Measurements from ENCODE around the gene DGKG. TPM values are rescaled to one million over a fixed set of nuclear protein-coding genes. Genes with fewer than 3 reads are reported as not detected.

DGKG gene
- total RNA-seq, 1 donor from 2014 or later = 0.15 TPM

DNA sequence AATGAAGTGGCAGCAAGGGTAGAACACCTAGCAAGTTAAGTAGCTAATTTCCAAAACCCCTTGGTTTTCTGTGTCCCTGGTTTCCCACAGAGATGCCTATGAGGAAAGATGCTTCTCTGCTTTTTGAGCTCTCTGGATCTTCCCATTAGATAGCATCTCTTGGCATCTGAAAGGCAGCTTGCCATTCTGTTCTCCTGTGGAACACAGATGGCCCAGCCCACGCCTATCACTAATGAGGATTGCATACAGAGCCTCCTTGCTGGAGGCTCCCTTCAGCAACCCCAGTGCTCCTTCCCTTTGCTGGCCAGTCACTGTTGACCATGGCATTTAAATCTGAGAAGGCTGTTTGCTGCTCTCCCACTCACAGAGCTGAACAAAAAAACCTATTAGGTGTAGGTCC, 218.8 kb downstream of the DGKG start:
- DNase-seq (ENCODE audit: low read depth) = no peak

DNA sequence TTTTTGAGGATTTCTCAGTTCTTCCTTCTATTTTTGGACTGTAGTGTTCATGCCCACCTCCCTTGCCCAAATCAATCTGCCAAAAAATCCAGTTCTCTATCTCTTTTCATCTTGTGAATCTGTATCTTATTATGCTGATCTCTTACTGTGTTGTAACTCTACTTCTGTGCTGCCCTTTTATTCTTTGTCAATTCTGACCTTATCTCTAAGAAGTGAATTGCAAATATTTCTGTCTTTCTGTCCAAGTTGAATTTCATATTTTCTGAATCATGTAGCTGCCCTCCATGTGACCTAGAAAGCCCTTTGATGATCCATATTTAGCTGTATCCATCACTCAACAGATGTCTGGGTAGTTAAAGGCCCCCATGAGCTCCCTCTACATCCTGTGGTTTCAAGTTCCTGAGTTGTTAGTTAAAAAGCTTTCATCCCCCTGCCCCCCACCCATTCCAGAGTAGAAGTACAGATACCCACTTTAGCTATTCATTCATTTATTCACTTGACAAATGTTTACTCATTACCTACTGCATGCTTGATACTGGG, 219.6 kb downstream of the DGKG start:
- DNase-seq (ENCODE audit: low read depth) = no peak

DNA sequence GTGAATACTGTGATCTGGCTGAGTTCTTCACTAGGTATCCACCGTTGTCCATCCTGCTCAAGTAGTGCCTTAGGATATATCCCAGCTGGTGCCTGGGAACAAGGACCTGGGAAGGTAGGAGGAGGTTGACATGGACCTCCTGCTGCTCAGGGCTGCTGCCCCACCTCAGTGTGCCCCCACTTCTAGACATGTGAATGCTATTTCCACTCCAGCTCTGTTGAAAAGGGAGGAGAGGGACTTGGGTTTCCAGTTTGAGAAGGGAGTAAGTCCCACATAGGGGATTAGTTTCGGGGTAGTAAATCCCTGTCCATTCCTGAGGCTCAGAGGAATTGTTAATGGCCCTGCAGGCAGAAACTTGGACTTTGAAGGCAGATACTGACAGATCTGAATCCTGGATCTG, 220.2 kb downstream of the DGKG start:
- DNase-seq (ENCODE audit: low read depth) = no peak

DNA sequence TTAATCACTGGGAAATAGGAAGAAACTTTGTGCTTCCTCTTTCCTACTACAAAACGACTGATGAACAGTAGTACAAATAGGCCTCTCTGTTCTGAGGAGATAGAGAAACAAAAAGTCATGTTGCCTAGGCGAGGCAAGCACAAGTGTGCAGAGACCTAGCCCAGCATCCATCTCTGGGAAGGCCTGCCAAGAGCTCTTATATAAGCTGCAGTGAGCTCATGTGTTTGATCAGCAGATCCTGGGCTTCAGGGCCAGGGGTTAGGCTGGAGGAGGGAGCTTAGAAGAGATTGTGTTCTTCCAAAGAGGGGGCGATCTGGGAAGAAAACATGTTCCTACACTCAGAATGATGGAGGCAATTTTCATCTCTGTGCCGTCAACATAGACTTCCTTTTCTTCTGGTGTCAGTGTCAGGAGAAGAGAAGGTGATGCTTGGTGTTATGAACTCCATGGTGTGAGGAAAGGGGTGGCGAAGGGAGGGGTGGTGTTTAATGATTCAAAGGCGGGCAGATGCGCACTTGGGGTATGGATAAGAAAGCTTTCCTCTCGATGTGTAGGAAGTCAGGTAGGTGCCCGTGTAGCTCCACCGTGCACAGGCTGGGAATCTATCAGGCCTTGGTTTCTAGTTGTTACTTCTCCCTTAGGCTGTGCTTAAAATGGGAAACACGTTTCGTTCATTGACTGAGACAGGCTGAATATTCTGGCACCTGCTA, 223.6 kb downstream of the DGKG start:
- DNase-seq (ENCODE audit: low read depth) = no peak

DNA sequence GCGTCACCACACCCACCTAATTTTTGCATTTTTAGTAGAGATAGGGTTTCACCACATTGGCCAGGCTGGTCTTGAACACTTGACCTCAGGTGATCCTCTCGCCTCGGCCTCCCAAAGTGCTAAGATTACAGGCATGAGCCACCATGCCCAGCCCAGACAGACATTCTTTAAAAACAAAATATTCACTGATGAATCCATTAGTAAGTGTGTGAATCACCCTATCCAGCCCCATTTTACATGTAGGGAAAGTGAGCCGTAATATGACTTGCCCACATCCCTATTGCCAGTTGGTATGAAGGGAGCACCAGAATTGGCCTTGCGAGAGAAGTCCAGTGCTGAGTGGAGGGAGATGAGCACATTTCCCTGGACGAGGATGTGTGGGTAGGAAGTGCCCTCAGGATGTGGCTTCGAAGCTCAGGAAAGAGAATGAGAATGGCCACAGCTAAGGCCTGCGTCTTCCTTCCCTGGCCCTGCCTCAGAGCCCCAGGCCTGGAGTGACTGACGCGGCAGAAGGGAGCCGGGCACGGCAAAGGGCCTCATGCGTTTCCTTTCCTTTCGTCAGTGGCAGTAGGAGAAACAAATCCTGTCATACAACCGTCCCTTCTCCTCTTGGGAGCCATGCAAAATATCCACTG, 224.9 kb downstream of the DGKG start:
- no peak for DNase-seq (ENCODE audit: low read depth)

DNA sequence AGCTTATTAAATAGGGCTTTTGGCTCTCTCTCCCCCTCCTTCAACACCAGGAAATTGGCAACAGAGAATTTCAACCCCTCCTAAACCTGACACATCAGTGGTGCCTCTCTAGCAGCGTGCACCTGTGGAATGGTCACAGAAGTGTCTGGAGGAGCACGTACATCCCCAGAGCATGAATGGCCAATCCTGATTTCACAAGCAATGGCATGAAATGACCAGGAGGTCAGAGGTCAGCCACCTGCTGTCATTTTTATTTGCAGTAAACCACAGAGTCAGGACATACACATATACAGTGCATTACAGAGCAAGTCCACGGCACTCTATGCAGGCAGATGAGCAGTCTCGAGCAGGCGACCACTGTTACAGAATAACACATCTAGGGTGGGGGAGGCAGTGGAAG, 228.1 kb downstream of the DGKG start:
- no peak for DNase-seq (ENCODE audit: low read depth)

DNA sequence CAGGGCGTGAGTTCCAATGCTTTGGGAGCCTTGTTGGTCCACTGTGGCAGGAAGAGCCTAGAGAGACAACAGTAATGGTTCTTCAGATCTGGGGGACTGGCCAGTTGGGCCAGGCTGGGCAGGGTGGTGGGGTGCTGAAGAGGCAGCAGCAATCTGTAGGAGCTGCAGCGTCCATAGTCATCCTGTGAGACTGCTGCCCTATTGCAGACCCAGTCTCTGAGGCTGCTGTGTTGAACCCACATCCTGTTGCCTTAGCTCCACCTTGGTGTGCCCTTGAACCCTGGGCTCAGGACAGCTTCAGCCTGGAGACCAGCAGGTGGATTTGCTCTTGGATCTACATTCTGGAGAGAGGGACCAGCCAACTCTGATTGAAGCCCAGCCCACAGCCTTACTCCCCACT, 229.5 kb downstream of the DGKG start:
- no peak for DNase-seq (ENCODE audit: low read depth)

DNA sequence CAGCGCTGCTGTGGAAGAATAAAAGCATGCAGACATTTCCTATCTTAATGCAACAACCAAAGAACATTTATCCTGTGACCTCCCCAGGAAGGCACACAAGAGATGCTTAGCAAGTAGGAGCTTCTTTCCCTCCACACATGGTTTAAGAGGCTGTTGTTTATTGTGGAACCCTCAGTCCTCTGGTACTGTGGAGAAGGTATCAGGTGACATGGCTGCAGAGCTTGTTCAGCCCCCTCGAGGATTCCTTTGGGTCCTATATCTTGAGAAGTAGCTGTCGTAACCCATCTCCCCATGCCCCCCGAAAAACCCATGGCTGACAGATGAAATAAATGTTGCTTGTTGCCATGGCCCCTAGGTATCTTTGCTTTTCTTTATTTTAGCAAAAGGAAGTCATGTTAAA, 232.8 kb downstream of the DGKG start:
- no peak for DNase-seq (ENCODE audit: low read depth)

DNA sequence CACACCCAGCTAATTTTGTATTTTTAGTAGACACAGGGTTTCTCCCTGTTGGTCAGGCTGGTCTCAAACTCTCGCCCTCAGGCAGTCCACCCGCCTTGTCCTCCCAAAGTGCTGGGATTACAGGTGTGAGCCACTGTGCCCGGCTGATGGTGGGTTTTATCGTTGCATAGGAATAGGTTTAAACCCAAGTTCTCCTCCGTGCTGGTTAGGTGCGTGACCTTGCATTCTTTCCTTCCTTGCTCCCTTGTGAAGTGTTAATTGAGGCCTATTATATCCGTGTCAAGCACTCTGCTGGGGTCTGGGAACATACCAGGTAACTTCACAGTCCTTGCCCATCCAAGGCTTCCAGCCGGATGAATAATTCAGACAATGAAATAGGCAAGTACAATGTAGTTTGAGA, 233.9 kb downstream of the DGKG start:
- peak; percentile 16 for DNase-seq (ENCODE audit: low read depth)

DNA sequence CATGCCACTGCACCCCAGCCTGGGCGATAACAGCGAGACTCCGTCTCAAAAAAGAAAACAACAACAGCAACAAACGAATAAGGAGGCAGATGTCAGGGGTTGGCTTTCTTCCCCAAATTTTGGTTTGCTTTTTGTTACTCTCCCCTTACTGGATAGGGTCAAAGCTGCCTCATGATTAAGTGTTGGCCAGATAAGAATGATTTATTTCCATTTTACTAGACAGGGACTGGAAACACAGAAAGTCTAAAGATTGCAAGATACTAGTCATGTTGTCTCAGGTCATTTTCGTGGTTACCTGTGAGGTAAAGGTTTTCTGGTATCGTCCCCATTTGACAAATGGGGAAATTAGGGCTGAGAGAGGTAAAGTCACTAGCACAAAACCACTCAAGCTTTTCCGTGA, 234.6 kb downstream of the DGKG start:
- no peak for DNase-seq (ENCODE audit: low read depth)

DNA sequence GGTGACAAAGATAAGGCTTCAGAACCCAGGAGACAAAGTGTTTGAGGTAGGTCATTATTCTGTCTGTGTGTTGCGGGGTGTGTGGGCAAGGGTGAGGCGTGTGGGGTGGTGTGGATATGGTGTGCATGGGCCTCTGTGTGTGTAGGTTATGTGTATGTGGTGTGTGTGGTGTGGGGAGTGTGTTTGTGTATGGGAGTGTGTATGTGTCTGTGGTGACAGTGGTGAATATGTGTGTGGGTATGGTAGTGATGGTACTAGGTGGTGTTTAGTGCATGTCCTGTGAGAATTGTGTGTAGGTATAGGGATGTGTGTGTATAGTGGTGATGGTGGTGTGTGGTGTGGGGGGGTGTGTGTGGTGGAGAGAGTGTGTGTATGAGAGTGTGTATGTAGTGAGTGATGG, 236.9 kb downstream of the DGKG start:
- no peak for DNase-seq (ENCODE audit: low read depth)

DNA sequence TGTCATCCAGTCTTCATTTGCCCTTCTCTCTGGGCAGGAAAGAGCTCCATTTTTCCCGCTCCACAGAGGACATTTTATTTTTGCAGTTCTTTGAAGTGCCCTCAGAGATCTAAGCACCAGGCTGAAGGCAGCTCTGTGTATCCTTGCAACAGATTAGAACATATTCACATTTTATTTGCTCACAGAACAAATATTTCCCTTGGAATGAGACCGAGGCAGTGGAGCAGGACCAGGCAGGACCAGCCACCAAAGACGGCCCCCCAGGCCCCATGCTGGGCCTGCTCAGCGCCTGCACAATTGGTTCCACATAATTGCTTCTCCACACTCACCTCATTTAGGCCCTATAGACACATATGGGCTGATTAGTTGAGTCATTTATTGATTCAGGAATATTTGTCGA, 237.4 kb downstream of the DGKG start:
- peak; percentile 37 for DNase-seq (ENCODE audit: low read depth)

DNA sequence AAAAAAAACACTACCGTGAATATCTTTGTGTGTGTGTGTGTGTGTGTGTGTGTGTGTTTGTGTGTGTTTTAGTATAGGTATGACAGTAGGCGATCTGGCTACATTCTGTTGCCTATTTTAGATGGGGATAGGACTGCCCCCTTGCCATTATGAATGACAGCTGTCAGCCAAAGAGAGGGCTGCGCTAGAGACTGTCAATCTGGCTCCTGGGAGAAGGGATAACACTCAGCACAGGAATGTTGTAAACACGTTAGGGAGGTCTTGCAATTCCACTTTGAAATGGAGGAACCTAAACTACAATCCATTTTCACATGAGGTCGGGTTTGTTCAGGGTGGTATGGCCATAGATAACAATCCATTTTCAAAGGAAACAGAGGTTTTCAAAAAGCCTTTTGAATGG, 239.0 kb downstream of the DGKG start:
- no peak for DNase-seq (ENCODE audit: low read depth)

DNA sequence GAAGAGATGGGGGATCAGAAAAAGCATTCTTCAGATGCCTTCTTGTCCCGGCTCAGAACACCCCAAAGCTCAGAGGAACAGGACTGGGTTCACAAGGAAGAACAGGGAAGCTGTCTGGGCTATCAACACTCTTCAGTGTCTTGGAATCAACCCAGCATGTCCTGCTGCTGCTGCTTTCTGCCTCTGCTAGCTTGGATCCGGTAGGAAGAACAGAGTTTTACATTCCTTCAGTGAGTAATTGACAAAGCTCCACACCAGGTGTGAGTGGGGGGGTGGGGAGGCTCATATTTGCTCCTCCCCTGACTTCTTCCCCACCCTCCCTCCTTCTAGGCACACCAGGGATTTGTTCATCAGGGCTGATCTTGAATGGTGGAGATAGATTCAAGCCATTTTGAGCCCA, 240.1 kb downstream of the DGKG start:
- no peak for DNase-seq (ENCODE audit: low read depth)

DNA sequence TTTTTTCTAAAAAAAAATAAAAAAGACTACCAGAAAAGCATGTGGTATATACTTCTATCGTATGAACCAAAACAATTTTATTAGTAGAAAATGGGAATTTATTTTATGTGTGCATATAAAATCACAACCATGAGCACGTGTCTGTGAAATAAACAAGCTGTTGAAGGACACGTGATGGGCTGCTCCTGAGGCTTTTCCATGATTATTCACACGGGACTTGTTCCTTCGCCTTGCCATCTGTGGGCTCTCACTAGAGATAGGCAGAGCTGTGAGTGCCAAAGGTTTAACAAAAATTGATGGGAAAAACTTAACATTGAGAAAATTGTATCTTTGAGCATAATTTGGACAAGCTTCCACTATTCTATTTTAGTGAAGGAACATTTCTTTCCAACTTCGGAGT, 240.8 kb downstream of the DGKG start:
- no peak for DNase-seq (ENCODE audit: low read depth)

DNA sequence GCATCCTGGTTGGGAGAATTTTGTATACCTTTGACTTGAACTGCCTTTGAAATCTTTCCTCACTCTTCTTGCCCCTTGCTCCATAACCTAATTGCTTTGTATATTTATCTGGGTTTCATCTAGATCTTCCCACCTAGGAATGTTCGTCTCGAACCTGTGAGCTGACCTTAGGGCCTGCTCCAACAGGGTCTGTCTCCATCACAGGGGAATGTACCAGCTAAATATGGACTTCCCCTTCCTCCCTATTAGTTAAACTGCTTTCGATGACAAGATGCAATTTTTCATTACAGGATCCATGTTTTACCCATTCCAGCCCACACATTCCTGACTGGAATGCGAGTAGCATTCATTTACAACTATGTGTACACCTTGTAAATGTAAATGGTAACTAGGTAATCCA, 242.5 kb downstream of the DGKG start:
- DNase-seq (ENCODE audit: low read depth) = no peak

DNA sequence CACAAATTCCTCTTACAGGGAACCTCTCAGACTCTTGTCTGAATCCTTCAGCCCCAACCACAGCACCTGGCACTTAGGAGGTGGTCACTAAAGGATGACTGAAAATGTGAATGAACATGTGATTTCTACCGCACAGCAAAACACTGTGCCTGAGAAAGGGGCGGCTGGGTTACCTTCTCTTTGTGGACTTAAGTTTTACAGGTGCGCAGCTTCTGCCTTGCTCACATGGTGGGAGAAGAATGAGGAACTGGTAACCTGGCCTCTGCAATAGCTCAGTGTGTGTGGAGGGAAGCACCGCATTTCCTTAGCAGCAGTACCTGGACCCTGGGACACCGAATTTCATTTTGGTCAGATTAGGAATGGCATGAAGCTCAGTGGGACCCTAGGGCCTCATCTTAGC, 243.3 kb downstream of the DGKG start:
- DNase-seq (ENCODE audit: low read depth) = no peak

DNA sequence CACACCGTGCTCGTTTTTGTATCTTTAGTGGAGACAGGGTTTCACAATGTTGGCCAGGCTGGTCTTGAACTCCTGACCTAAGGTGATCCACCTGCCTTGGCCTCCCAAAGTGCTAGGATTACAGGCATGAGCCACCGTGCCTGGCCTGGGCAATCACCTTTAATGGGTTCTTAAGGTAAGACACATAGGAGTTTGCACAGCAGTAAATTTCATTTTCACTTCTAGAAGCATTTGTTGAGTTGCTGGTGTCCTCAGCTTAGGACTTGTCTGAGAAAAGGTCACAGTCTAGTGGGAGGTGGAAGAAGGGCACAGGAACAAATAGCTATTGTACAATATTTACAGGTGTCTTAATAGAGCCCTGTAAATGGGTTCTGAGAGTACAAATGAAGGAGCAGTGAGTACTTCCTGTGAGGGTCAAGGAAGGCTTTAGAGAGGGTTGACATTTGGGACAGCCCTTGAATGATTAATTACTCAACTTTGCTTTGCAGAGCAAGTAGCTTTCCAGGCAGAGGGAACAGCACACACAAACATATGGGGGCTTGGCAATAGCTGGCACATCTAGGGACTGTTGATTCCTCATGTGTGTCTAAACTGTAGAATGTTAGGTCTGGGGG, 244.4 kb downstream of the DGKG start:
- DNase-seq (ENCODE audit: low read depth) = no peak

DNA sequence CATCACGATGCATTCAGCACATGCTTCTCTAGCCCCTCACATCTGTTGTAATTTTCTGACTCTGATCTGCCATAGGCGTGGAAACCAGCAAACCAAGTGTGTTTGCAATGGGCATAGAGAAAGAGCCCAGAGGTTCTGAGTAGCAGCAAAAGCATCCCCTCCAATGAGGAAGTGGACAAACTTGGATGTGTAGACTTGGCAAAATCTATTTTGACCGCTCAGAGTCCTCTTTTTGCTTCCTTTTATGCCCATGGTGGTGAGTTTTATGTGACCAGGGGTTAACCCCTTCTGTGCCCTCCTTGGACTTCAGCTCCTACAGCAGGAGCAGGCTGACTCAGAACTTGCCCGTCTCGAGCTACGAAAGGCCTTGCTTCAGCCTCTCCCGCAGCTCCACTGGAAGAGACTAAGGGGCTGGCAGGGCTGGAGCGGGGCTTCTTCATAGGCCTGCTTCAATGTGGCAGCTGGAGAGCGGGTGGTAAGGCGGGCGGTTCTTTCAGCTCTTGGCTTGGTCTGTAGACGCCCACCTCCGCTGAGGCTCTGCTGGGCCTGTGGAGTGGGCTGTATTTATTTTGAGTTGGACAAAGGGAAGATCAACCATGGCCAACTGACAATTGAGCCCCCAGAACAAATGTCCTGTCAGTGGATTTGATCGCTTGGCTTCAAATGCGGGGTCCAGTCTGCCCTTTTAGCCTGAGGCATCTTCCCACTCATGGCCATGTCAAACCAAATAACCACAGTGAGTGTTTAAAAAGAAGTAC, 246.6 kb downstream of the DGKG start:
- no peak for DNase-seq (ENCODE audit: low read depth)

DNA sequence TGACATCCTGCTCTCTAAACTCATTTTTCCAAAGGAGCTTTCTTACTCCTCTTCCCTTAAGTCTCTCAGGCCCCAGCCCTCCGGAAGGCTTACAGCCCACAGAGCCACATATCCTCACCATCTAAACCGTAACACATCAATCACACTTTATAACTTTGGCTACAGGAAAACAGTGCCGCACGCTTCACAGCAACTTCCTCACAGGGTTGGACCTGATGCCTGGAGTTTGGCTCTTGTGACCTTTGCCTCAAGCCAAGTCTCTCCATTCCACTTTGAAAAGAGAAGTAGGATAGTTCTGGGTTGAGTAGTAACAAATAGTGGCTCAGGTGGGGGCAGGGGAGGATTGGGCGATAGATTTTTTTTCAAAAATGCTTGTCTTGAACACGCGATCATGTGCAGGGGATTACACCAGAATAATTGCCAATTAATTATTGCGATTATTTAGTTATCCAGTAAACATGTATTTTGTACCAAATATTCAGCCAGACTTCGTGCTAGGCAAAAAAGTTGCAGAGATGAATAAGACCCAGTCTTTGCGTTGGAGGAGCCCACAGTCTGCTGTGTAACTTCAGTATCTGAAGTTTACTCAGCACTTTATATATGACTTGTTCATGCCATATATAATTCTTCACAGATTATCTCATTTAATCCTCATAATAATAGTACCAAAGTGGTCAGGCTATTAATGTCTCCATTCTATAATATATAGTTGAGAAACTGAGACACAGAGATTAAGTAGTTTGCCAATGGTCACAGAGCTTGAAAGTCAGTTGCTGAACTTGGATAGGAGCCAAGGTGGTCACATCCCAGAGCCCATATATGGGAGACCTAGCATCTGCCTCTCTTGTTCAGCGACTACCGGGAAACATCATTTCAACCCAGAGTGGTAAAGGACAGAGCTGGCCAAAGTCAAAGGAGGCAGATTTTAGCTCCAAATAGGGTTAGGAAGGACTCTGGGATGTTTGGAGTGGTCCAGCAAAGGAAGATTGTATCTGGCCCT, 250.8 kb downstream of the DGKG start:
- DNase-seq (ENCODE audit: low read depth) = no peak
